Activated naive CD4-positive, alpha-beta T cell treated with anti-CD3 and anti-CD28 coated beads, Interleukin-2, amount 50 U/mL, for 24 hours (primary cell): Measurements from ENCODE around the gene SNX5.

Experiments
- H3K27ac Mint-ChIP-seq: one replicate; pipeline ENCODE4 v1.8.0; 2021; ENCODE audit warnings: mild to moderate bottlenecking, mixed read lengths
- H3K27me3 Mint-ChIP-seq: one replicate; pipeline ENCODE4 v1.8.0; 2021; ENCODE audit warnings: mixed read lengths
- H3K36me3 Mint-ChIP-seq: one replicate; pipeline ENCODE4 v1.8.0; 2021; ENCODE audit warnings: mixed read lengths
- H3K4me1 Mint-ChIP-seq: one replicate; pipeline ENCODE4 v1.8.0; 2021; ENCODE audit warnings: mixed read lengths
- H3K4me3 Mint-ChIP-seq: one replicate; pipeline ENCODE4 v1.8.0; 2021; ENCODE audit warnings: mild to moderate bottlenecking, mixed read lengths
- H3K9me3 Mint-ChIP-seq: one replicate; pipeline ENCODE4 v1.8.0; 2021; ENCODE audit warnings: mixed read lengths

SNX5 gene

GRCh38 chr20:17902531-17903083 is 66.0 kb downstream of the SNX5 start:
- H3K4me3 Mint-ChIP-seq, result no peak overlapping the region
- H3K27me3 Mint-ChIP-seq, result no peaks in the 10 kb centered on the region
- H3K9me3 Mint-ChIP-seq, result no peaks in the 10 kb centered on the region
- no peaks in the 10 kb centered on the region for H3K4me1 Mint-ChIP-seq
- no peak overlapping the region for H3K27ac Mint-ChIP-seq
- no peaks in the 10 kb centered on the region for H3K36me3 Mint-ChIP-seq

GRCh38 chr20:17901971-17902370 is 66.6 kb downstream of the SNX5 start:
- Mint-ChIP-seq H3K27ac (no peak overlapping the region), H3K36me3 (no peaks in the 10 kb centered on the region), H3K4me1 (no peaks in the 10 kb centered on the region), H3K27me3 (peaks cover 3% of the 10 kb centered on the region), H3K9me3 (no peaks in the 10 kb centered on the region), H3K4me3 (no peak overlapping the region)

GRCh38 chr20:17898548-17898994 is 70.0 kb downstream of the SNX5 start:
- no peaks in the 10 kb centered on the region for H3K9me3 Mint-ChIP-seq
- no peaks in the 10 kb centered on the region for H3K36me3 Mint-ChIP-seq
- no peak overlapping the region for H3K27ac Mint-ChIP-seq
- no peak overlapping the region for H3K4me3 Mint-ChIP-seq
- H3K27me3 Mint-ChIP-seq, result peaks cover 11% of the 10 kb centered on the region
- H3K4me1 Mint-ChIP-seq, result peaks cover 10% of the 10 kb centered on the region

- Mint-ChIP-seq H3K27me3 (peaks cover 12% of the 10 kb centered on the region), H3K4me1 (peaks cover 10% of the 10 kb centered on the region), H3K36me3 (no peaks in the 10 kb centered on the region), H3K4me3 (no peak overlapping the region), H3K9me3 (no peaks in the 10 kb centered on the region), H3K27ac (peak overlapping the region; percentile 6)
Measured at GRCh38 chr20:17897566-17898307, 70.9 kb downstream of the SNX5 start.

- Mint-ChIP-seq H3K4me3 (no peak overlapping the region), H3K36me3 (no peaks in the 10 kb centered on the region), H3K27me3 (peaks cover 12% of the 10 kb centered on the region), H3K27ac (peak overlapping the region; percentile 53), H3K4me1 (peaks cover 10% of the 10 kb centered on the region), H3K9me3 (no peaks in the 10 kb centered on the region)
Measured at GRCh38 chr20:17896771-17897369, 71.7 kb downstream of the SNX5 start.

- peaks cover 10% of the 10 kb centered on the region for H3K4me1 Mint-ChIP-seq
- peak overlapping the region; percentile 54 for H3K4me3 Mint-ChIP-seq
- H3K9me3 Mint-ChIP-seq, result no peaks in the 10 kb centered on the region
- H3K36me3 Mint-ChIP-seq, result no peaks in the 10 kb centered on the region
- no peak overlapping the region for H3K27ac Mint-ChIP-seq
- peaks cover 12% of the 10 kb centered on the region for H3K27me3 Mint-ChIP-seq
Measured at GRCh38 chr20:17896193-17896723, 72.3 kb downstream of the SNX5 start.

GRCh38 chr20:17895641-17896171 is 72.9 kb downstream of the SNX5 start:
- H3K27ac Mint-ChIP-seq, result no peak overlapping the region
- peaks cover 12% of the 10 kb centered on the region for H3K27me3 Mint-ChIP-seq

GRCh38 chr20:17893445-17893844 is 75.1 kb downstream of the SNX5 start:
- Mint-ChIP-seq H3K9me3 (no peaks in the 10 kb centered on the region), H3K4me1 (peaks cover 10% of the 10 kb centered on the region), H3K27ac (peak overlapping the region; percentile 33), H3K27me3 (peaks cover 17% of the 10 kb centered on the region), H3K36me3 (no peaks in the 10 kb centered on the region), H3K4me3 (no peak overlapping the region)

More at GRCh38 chr20:17895641-17896171, 72.9 kb downstream of the SNX5 start:
- Mint-ChIP-seq H3K9me3 (no peaks in the 10 kb centered on the region), H3K36me3 (no peaks in the 10 kb centered on the region), H3K4me1 (peaks cover 10% of the 10 kb centered on the region), H3K4me3 (peak overlapping the region; percentile 54)

GRCh38 chr20:17892189-17892938 is 76.2 kb downstream of the SNX5 start:
- Mint-ChIP-seq H3K36me3 (no peaks in the 10 kb centered on the region), H3K4me3 (no peak overlapping the region), H3K9me3 (no peaks in the 10 kb centered on the region), H3K27me3 (peaks cover 17% of the 10 kb centered on the region), H3K4me1 (peaks cover 10% of the 10 kb centered on the region), H3K27ac (no peak overlapping the region)
